Stimulated activated CD8-positive, alpha-beta memory T cell treated with anti-CD3 and anti-CD28 coated beads, Interleukin-12 subunit alpha, Interleukin-12 subunit beta, amount 100 ng/mL, for 1 hour (primary cell): Measurements from ENCODE around the gene ANKMY1.
A peak's percentile ranks its signal among the peaks of the same experiment; 100 is the strongest.

ENCODE experiments used
- DNase-seq: peaks from one replicate; pipeline ENCODE4 v3.0.0-alpha.2; 2020; ENCODE audit warnings: low read depth

The ANKMY1 gene

GRCh38 chr2:240557808-240558207 lies at the start of gene ANKMY1:
Gene ANKMY1, minus strand, starts transcription at chr2:240557988. Its CDS starts 653 bp downstream, at chr2:240557335.
- peak; percentile 33 for DNase-seq

GRCh38 chr2:240605867-240606743 lies 48.3 kb upstream of the ANKMY1 start:
- DNase-seq, result no peak

- DNase-seq, result no peak
Measured at GRCh38 chr2:240604939-240605716, 47.3 kb upstream of the ANKMY1 start.

- DNase-seq, result no peak
Measured at GRCh38 chr2:240604291-240604938, 46.6 kb upstream of the ANKMY1 start.

- DNase-seq, result no peak
Measured at GRCh38 chr2:240603846-240604245, 46.1 kb upstream of the ANKMY1 start.

- no peak for DNase-seq
Measured at GRCh38 chr2:240603081-240603835, 45.5 kb upstream of the ANKMY1 start.

GRCh38 chr2:240602266-240603050 lies 44.7 kb upstream of the ANKMY1 start:
- no peak for DNase-seq

- no peak for DNase-seq
Measured at GRCh38 chr2:240601831-240602160, 44.0 kb upstream of the ANKMY1 start.

GRCh38 chr2:240601061-240601830 lies 43.5 kb upstream of the ANKMY1 start:
- DNase-seq, result no peak

- no peak for DNase-seq
Measured at GRCh38 chr2:240600451-240600961, 42.7 kb upstream of the ANKMY1 start.

GRCh38 chr2:240599141-240599583 lies 41.4 kb upstream of the ANKMY1 start:
- no peak for DNase-seq

GRCh38 chr2:240598311-240598911 lies 40.6 kb upstream of the ANKMY1 start:
- no peak for DNase-seq

GRCh38 chr2:240597419-240598181 lies 39.8 kb upstream of the ANKMY1 start:
- DNase-seq, result no peak

- DNase-seq, result no peak
Measured at GRCh38 chr2:240597054-240597418, 39.2 kb upstream of the ANKMY1 start.

GRCh38 chr2:240596491-240596931 lies 38.7 kb upstream of the ANKMY1 start:
- no peak for DNase-seq

- no peak for DNase-seq
Measured at GRCh38 chr2:240596080-240596460, 38.3 kb upstream of the ANKMY1 start.

GRCh38 chr2:240595381-240596079 lies 37.7 kb upstream of the ANKMY1 start:
- DNase-seq, result no peak
